SK-N-SH treated with all-trans-retinoic acid at 6 μM for 48 hours (cell line): ENCODE data around the gene ACTL8.

ENCODE experiments used
- ATAC-seq: fragments of 200-7000 bp; cut with Tn5 transposase; 3 replicates; pipeline ENCODE4 v1.9.1; 2020; ENCODE audit warnings: mild to moderate bottlenecking, moderate library complexity
- ARNTL ChIP-seq: fragments of 450-650 bp; formaldehyde crosslinking; IDR thresholded peaks from 2 replicates; pipeline ENCODE4 v1.5.0; 2020; ENCODE audit warnings: low read depth, mild to moderate bottlenecking, moderate library complexity, borderline replicate concordance
- BACH2 ChIP-seq: fragments of 250-450 bp; sonication (Bioruptor Pico); IDR thresholded peaks from 2 replicates; pipeline ENCODE4 v1.9.0; 2021; ENCODE audit warnings: mild to moderate bottlenecking, borderline replicate concordance
- CREB5 ChIP-seq: fragments of 250-450 bp; sonication (Bioruptor Pico); IDR thresholded peaks from 2 replicates; pipeline ENCODE4 v1.5.1; 2020; ENCODE audit warnings: low read depth, mild to moderate bottlenecking, moderate library complexity
- CSRNP3 ChIP-seq: fragments of 250-450 bp; sonication (Bioruptor Pico); IDR thresholded peaks from 2 replicates; pipeline ENCODE4 v1.5.1; 2021; ENCODE audit warnings: mild to moderate bottlenecking, moderate library complexity
- ESRRG ChIP-seq: fragments of 250-450 bp; sonication (Bioruptor Pico); IDR thresholded peaks from 2 replicates; pipeline ENCODE4 v1.6.1; 2021; ENCODE audit warnings: mild to moderate bottlenecking
- GLIS3 ChIP-seq: fragments of 250-450 bp; sonication (Bioruptor Pico); IDR thresholded peaks from 2 replicates; pipeline ENCODE4 v1.5.0; 2020; ENCODE audit warnings: mild to moderate bottlenecking, moderate library complexity
- ISL1 ChIP-seq: fragments of 250-450 bp; sonication (Bioruptor Pico); IDR thresholded peaks from 2 replicates; pipeline ENCODE4 v2.1.2; 2022; ENCODE audit warnings: mild to moderate bottlenecking, moderate library complexity
- OSR1 ChIP-seq: fragments of 250-450 bp; sonication (Bioruptor Pico); IDR thresholded peaks from 2 replicates; pipeline ENCODE4 v1.8.0; 2022; ENCODE audit warnings: moderate library complexity, mild to moderate bottlenecking, inconsistent platforms
- PATZ1 ChIP-seq: fragments of 250-450 bp; sonication (Bioruptor Pico); IDR thresholded peaks from 2 replicates; pipeline ENCODE4 v1.8.0; 2020; ENCODE audit warnings: mild to moderate bottlenecking, moderate library complexity, borderline replicate concordance
- POU6F1 ChIP-seq: fragments of 250-450 bp; sonication (Bioruptor Pico); IDR thresholded peaks from 2 replicates; pipeline ENCODE4 v1.8.0; 2021; ENCODE audit warnings: low read depth, mild to moderate bottlenecking, moderate library complexity, borderline replicate concordance
- PPARA ChIP-seq: fragments of 250-450 bp; sonication (Bioruptor Pico); IDR thresholded peaks from 2 replicates; pipeline ENCODE4 v1.5.0; 2020; ENCODE audit warnings: mild to moderate bottlenecking, borderline replicate concordance
- RARB ChIP-seq: fragments of 250-450 bp; sonication (Bioruptor Pico); IDR thresholded peaks from 2 replicates; pipeline ENCODE4 v1.8.0; 2021; ENCODE audit warnings: mild to moderate bottlenecking, moderate library complexity
- SNAI2 ChIP-seq: fragments of 250-450 bp; sonication (Bioruptor Pico); IDR thresholded peaks from 2 replicates; pipeline ENCODE4 v1.5.0; 2020; ENCODE audit warnings: mild to moderate bottlenecking, moderate library complexity
- TCF4 ChIP-seq: fragments of 250-450 bp; sonication (Bioruptor Pico); IDR thresholded peaks from 2 replicates; pipeline ENCODE4 v1.8.0; 2021; ENCODE audit warnings: mild to moderate bottlenecking, moderate library complexity, borderline replicate concordance
- TOX ChIP-seq: fragments of 250-450 bp; sonication (Bioruptor Pico); IDR thresholded peaks from 2 replicates; pipeline ENCODE4 v1.8.0; 2021; ENCODE audit warnings: mild to moderate bottlenecking, moderate library complexity, borderline replicate concordance
- TSHZ2 ChIP-seq: fragments of 250-450 bp; sonication (Bioruptor Pico); IDR thresholded peaks from 2 replicates; pipeline ENCODE4 v1.5.0; 2020; ENCODE audit warnings: mild to moderate bottlenecking, moderate library complexity
- ZC3H10 ChIP-seq: fragments of 250-450 bp; sonication (Bioruptor Pico); IDR thresholded peaks from 2 replicates; pipeline ENCODE4 v1.5.1; 2021; ENCODE audit warnings: mild to moderate bottlenecking, moderate library complexity
- ZFP3 ChIP-seq: fragments of 250-450 bp; sonication (Bioruptor Pico); IDR thresholded peaks from 2 replicates; pipeline ENCODE4 v1.5.0; 2020; ENCODE audit warnings: mild to moderate bottlenecking, moderate library complexity
- ZFP30 ChIP-seq: fragments of 450-650 bp; formaldehyde crosslinking; IDR thresholded peaks from 2 replicates; pipeline ENCODE4 v1.5.0; 2022; ENCODE audit warnings: mild to moderate bottlenecking, moderate library complexity
- ZNF565 ChIP-seq: fragments of 450-650 bp; formaldehyde crosslinking; conservative IDR thresholded peaks from 2 replicates; pipeline ENCODE4 v1.5.0; 2020; ENCODE audit warnings: low read depth, mild to moderate bottlenecking, moderate library complexity
- ZNF70 ChIP-seq: fragments of 450-650 bp; formaldehyde crosslinking; IDR thresholded peaks from 2 replicates; pipeline ENCODE4 v1.5.0; 2020; ENCODE audit warnings: mild to moderate bottlenecking, moderate library complexity
- ZNF8 ChIP-seq: fragments of 450-650 bp; formaldehyde crosslinking; IDR thresholded peaks from 2 replicates; pipeline ENCODE4 v1.5.0; 2020; ENCODE audit warnings: mild to moderate bottlenecking, moderate library complexity

ACTL8 gene

GRCh38 chr1:17865912-17866739 is 111.0 kb downstream of the ACTL8 start:
- ATAC-seq, result peak; percentile 86
- TF ChIP-seq BACH2 (CRISPR knock-in tag) (no peak), ZFP30 (CRISPR knock-in tag) (no peak), OSR1 (CRISPR knock-in tag) (no peak), ZNF8 (CRISPR knock-in tag) (no peak), ZFP3 (CRISPR knock-in tag) (no peak), SNAI2 (CRISPR knock-in tag) (no peak), POU6F1 (no peak), PPARA (CRISPR knock-in tag) (no peak), ISL1 (no peak), CSRNP3 (CRISPR knock-in tag) (no peak), ZC3H10 (CRISPR knock-in tag) (no peak), RARB (CRISPR knock-in tag) (no peak), ZNF70 (CRISPR knock-in tag) (no peak), ESRRG (CRISPR knock-in tag) (no peak), ZNF565 (CRISPR knock-in tag) (no peak), ARNTL (CRISPR knock-in tag) (no peak), TSHZ2 (CRISPR knock-in tag) (no peak), TCF4 (CRISPR knock-in tag) (no peak), PATZ1 (CRISPR knock-in tag) (no peak), GLIS3 (no peak)

- ATAC-seq, result no peak
- no peak for TF ChIP-seq ARNTL (CRISPR knock-in tag)
- TF ChIP-seq, all 23 proteins: peak for 0
These were observed 111.6 kb downstream of the ACTL8 start for GRCh38 chr1:17866740-17867029.

GRCh38 chr1:17867470-17867869 is 112.3 kb downstream of the ACTL8 start:
- TF ChIP-seq RARB (CRISPR knock-in tag), result no peak
- TF ChIP-seq ZNF8 (CRISPR knock-in tag), result peak; percentile 92
- TF ChIP-seq, all 23 proteins: peak for 1
- ATAC-seq, result no peak

GRCh38 chr1:17869815-17870214 is 114.7 kb downstream of the ACTL8 start:
- no peak for ATAC-seq
- no peak for TF ChIP-seq CREB5 (CRISPR knock-in tag)
- TF ChIP-seq ARNTL (CRISPR knock-in tag), result no peak
- TF ChIP-seq TOX, result no peak
- TF ChIP-seq ESRRG (CRISPR knock-in tag), result no peak
- no peak for TF ChIP-seq ZNF8 (CRISPR knock-in tag)
- no peak for TF ChIP-seq POU6F1
- no peak for TF ChIP-seq RARB (CRISPR knock-in tag)
